Endothelial cell of umbilical vein (primary cell): ENCODE data around the gene TCAP. TPM values are rescaled to one million over a fixed set of nuclear protein-coding genes. Genes with fewer than 3 reads are reported as not detected.

Source experiments
- BruUV-seq: library from RNA; stranded (reverse); fragments of 400-500 nt; replicated peaks from 2 replicates; lab custom pipeline; 2021; lab: Mats Ljungman, UMichigan
- CTCF ChIA-PET: fragments of 300-600, 350-600 bp; sonication (Branson Sonifier 250); formaldehyde crosslinking; loops from one replicate; lab custom pipeline; 2021; ENCODE audit warnings: antibody characterized with exemption, inconsistent platforms; lab: Charles Lee
- POLR2A ChIA-PET: fragments of 300-600, 350-600 bp; sonication (Branson Sonifier 250); formaldehyde crosslinking; loops from one replicate; lab custom pipeline; 2021; ENCODE audit warnings: antibody characterized with exemption, inconsistent platforms; lab: Charles Lee
- DNase-seq: peaks from one replicate; pipeline ENCODE4 v3.0.0-alpha.2; 2011; ENCODE audit warnings: low read depth, low spot score
- FAIRE-seq: peaks from 2 replicates; lab custom pipeline; 2011; peaks lifted over from hg19 to GRCh38; lab: Jason Lieb, UNC
- H2AFZ ChIP-seq: 2 replicates; pipeline ENCODE4 v1.6.0; 2012; ENCODE audit warnings: low read depth, low read length, control low read depth, inconsistent platforms
- H3K27ac ChIP-seq: 2 replicates; pipeline ENCODE4 v1.5.1; 2011; ENCODE audit warnings: low read depth, mild to moderate bottlenecking, control low read depth, low read length, moderate library complexity; ENCODE audit not compliant: insufficient read depth
- H3K27me3 ChIP-seq, 2 experiments: 2 replicates each; pipeline versions ENCODE4 v1.6.0 to v1.6.1; 2011; ENCODE audit warnings: low read length in 2 of 2, mixed read lengths in 1 of 2; ENCODE audit not compliant: control insufficient read depth in 2 of 2, insufficient read depth in 2 of 2
- H3K36me3 ChIP-seq, 2 experiments: 2 replicates in 1 of 2; 3 replicates in 1 of 2; pipeline ENCODE4 v1.5.1; 2011; ENCODE audit warnings: low read length in 2 of 2, mild to moderate bottlenecking in 1 of 2, moderate library complexity in 1 of 2; ENCODE audit not compliant: control insufficient read depth in 2 of 2, insufficient read depth in 2 of 2; ENCODE audit errors: extremely low read depth in 1 of 2
- H3K4me1 ChIP-seq: 3 replicates; pipeline ENCODE4 v1.5.1; 2011; ENCODE audit warnings: mild to moderate bottlenecking, low read length; ENCODE audit not compliant: control insufficient read depth, insufficient read depth; ENCODE audit errors: extremely low read depth
- H3K4me2 ChIP-seq: 2 replicates; pipeline ENCODE4 v1.6.1; 2011; ENCODE audit warnings: low read length, control low read depth, mixed read lengths; ENCODE audit not compliant: insufficient read depth
- H3K4me3 ChIP-seq, 3 experiments: fragments of 200-600 bp in 1 of 3; sonication (generic), shearing (Covaris generic) in 1 of 3; replicated peaks in 1 of 3; 2 replicates each; pipeline ENCODE4 v1.5.1; 2011 to 2016; ENCODE audit warnings: control low read depth in 3 of 3, low read length in 3 of 3, mild to moderate bottlenecking in 2 of 3, inconsistent platforms in 1 of 3, low read depth in 1 of 3, moderate library complexity in 1 of 3; ENCODE audit not compliant: insufficient read depth in 1 of 3
- H3K79me2 ChIP-seq: 2 replicates; pipeline ENCODE4 v1.6.0; 2012; ENCODE audit warnings: low read length, inconsistent platforms; ENCODE audit not compliant: control insufficient read depth, insufficient read depth
- H3K9ac ChIP-seq: replicated peaks from 2 replicates; pipeline ENCODE3; 2011; ENCODE audit warnings: low read length, control low read depth; ENCODE audit not compliant: insufficient read depth; ENCODE audit errors: extremely low read depth
- H3K9me1 ChIP-seq: replicated peaks from 3 replicates; pipeline ENCODE4 v1.6.0; 2011; ENCODE audit warnings: mild to moderate bottlenecking, low read length; ENCODE audit not compliant: control insufficient read depth, insufficient read depth; ENCODE audit errors: extremely low read depth
- H3K9me3 ChIP-seq: replicated peaks from 2 replicates; pipeline ENCODE4 v1.5.1; 2012; ENCODE audit warnings: low read length, inconsistent platforms; ENCODE audit not compliant: control insufficient read depth, insufficient read depth
- H4K20me1 ChIP-seq: replicated peaks from 2 replicates; pipeline ENCODE3; 2011; ENCODE audit warnings: mild to moderate bottlenecking, low read length; ENCODE audit not compliant: control insufficient read depth, insufficient read depth; ENCODE audit errors: extremely low read depth
- CTCF ChIP-seq, 2 donors: IDR thresholded peaks; 1 replicate in 1 of 2; 2 replicates in 1 of 2; pipeline ENCODE4 v1.5.1; 2011; ENCODE audit warnings: low read length in 2 of 2, mild to moderate bottlenecking in 2 of 2, moderate library complexity in 2 of 2, control low read depth in 1 of 2, inconsistent platforms in 1 of 2, low read depth in 1 of 2; ENCODE audit not compliant: insufficient read depth in 1 of 2; ENCODE audit errors: extremely low read depth in 1 of 2
- EZH2 ChIP-seq: IDR thresholded peaks from 2 replicates; pipeline ENCODE4 v1.6.1; 2012; ENCODE audit warnings: borderline replicate concordance, low read depth, mild to moderate bottlenecking, moderate library complexity, low read length, inconsistent platforms; ENCODE audit not compliant: severe bottlenecking
- FOS ChIP-seq: IDR thresholded peaks from 2 replicates; pipeline ENCODE4 v1.6.1; 2011; ENCODE audit warnings: mild to moderate bottlenecking, low read length, moderate library complexity, borderline replicate concordance; ENCODE audit not compliant: insufficient read depth
- GATA2 ChIP-seq: IDR thresholded peaks from 2 replicates; pipeline ENCODE4 v1.7.0; 2011; ENCODE audit warnings: low read depth, mild to moderate bottlenecking, moderate library complexity, mixed read lengths, low read length; ENCODE audit not compliant: insufficient read length, insufficient read depth
- JUN ChIP-seq: IDR thresholded peaks from 2 replicates; pipeline ENCODE4 v1.6.1; 2011; ENCODE audit warnings: borderline replicate concordance, low read depth; ENCODE audit not compliant: insufficient read length, insufficient read depth
- MAX ChIP-seq: IDR thresholded peaks from 2 replicates; pipeline ENCODE4 v1.6.1; 2011; ENCODE audit not compliant: insufficient read depth, insufficient read length
- MYC ChIP-seq: IDR thresholded peaks from one replicate; pipeline ENCODE4 v1.6.1; 2011; ENCODE audit warnings: mild to moderate bottlenecking, low read depth, low read length
- POLR2A ChIP-seq: IDR thresholded peaks from 2 replicates; pipeline ENCODE4 v1.6.1; 2012; ENCODE audit warnings: low read depth, mild to moderate bottlenecking, control low read depth, low read length
- POLR2AphosphoS5 ChIP-seq: IDR thresholded peaks from 2 replicates; pipeline ENCODE4 v1.6.1; 2012; ENCODE audit warnings: low read depth, mild to moderate bottlenecking, control low read depth, low read length, moderate library complexity; ENCODE audit not compliant: insufficient read depth
- dilution Hi-C: fragments of 300-500 bp; cut with MboI; formaldehyde crosslinking; loops from one replicate; pipeline ENCODE4 v1.15.0; 2019; ENCODE audit warnings: low sequenced_read_pairs; ENCODE audit not compliant: extremely low pct_ligation_motif_present
- intact Hi-C: fragments of 100-400 bp; cut with micrococcal nuclease; formaldehyde crosslinking; loops from one replicate; pipeline ENCODE4 v1.10.0; 2022
- polyA plus RNA-seq, 4 experiments: library from polyadenylated mRNA; depleted of rRNA in 3 of 4; stranded (reverse) in 3 of 4; unstranded in 1 of 4; fragments of >200 nt; gene quantifications; 2 replicates each; pipeline versions ENCODE4 v1.2.1 to v1.2.3, GENCODE V29; 2011 to 2012; ENCODE audit warnings: missing spikeins in 1 of 4
- total RNA-seq: library from RNA; stranded (reverse); gene quantifications from 2 replicates; pipeline ENCODE4 v1.2.3, GENCODE V29; 2021

The TCAP gene
- total and polyA plus RNA-seq, 2 donors (not counting 3 experiments of a cell fraction or from before 2014, with no cell fraction given): 0.51 to 0.93 TPM

GRCh38 chr17:39662551-39663339, 2.4 kb upstream of the TCAP start:
- no peak overlapping the region for H3K9ac ChIP-seq
- H2AFZ ChIP-seq: no peak overlapping the region
- peaks cover 4 to 10% of the 10 kb centered on the region in 2 experiments for H3K27me3 ChIP-seq
- H3K36me3 ChIP-seq: peaks cover 0 to 2% of the 10 kb centered on the region in 2 experiments
- H3K4me1 ChIP-seq: peaks cover 16% of the 10 kb centered on the region
- no TSS peak for BruUV-seq
- H3K9me3 ChIP-seq: no peaks in the 10 kb centered on the region
- H3K79me2 ChIP-seq: no peaks in the 10 kb centered on the region
- TF ChIP-seq MYC (no peak), MAX (no peak), JUN (no peak), GATA2 (no peak)
- intact Hi-C loops (no loop called here), dilution Hi-C loops (no loop called here)
- DNase-seq (no peak), FAIRE-seq (no peak)
- H3K4me2 ChIP-seq: no peak overlapping the region
- ChIA-PET POLR2A (no interaction called here), CTCF (interaction anchor here (1.2 to 1.3 kb wide), 2 partner anchors 28 to 41 kb away, joined by 3 to 5 read pairs; no protein-coding TSS in a partner anchor)
- H3K9me1 ChIP-seq: no peaks in the 10 kb centered on the region
- no peak overlapping the region for H3K4me3 ChIP-seq
- no peaks in the 10 kb centered on the region for H4K20me1 ChIP-seq
- no peak overlapping the region for H3K27ac ChIP-seq

- FAIRE-seq (no peak), DNase-seq (no peak)
- POLR2A ChIA-PET: no interaction called here
- Histone ChIP-seq H3K4me1 (peaks cover 16% of the 10 kb centered on the region), H2AFZ (no peak overlapping the region), H3K36me3 (peaks cover 0 to 2% of the 10 kb centered on the region in 2 experiments), H3K27ac (no peak overlapping the region), H3K9me3 (no peaks in the 10 kb centered on the region), H3K4me2 (no peak overlapping the region), H3K79me2 (no peaks in the 10 kb centered on the region), H3K9ac (no peak overlapping the region), H4K20me1 (no peaks in the 10 kb centered on the region), H3K9me1 (no peaks in the 10 kb centered on the region), H3K27me3 (peaks cover 4 to 10% of the 10 kb centered on the region in 2 experiments), H3K4me3 (no peak overlapping the region)
- intact Hi-C loops: no loop called here
- no peak for TF ChIP-seq POLR2AphosphoS5
- no peak for TF ChIP-seq CTCF (IDR thresholded peaks at IDR 0.05; ENCODE audit: extremely low read depth in 1 of 2, insufficient read depth in 1 of 2, low read depth in 1 of 2, low read length in 2 of 2)
- TF ChIP-seq MAX: no peak
- no peak for TF ChIP-seq FOS
- TF ChIP-seq EZH2: no peak
- TF ChIP-seq MYC: no peak
- TF ChIP-seq GATA2: no peak
- no peak for TF ChIP-seq POLR2A
- TF ChIP-seq JUN: no peak
- dilution Hi-C loops: no loop called here
- CTCF ChIA-PET: interaction anchor here (0.9 to 1.4 kb wide), 4 partner anchors 8 to 42 kb away, joined by 3 to 5 read pairs (median 4); no protein-coding TSS in a partner anchor
- no TSS peak for BruUV-seq
Observed at GRCh38 chr17:39663340-39663687, 1.8 kb upstream of the TCAP start.
